ENCODE results near the gene PEAR1.

DNA sequence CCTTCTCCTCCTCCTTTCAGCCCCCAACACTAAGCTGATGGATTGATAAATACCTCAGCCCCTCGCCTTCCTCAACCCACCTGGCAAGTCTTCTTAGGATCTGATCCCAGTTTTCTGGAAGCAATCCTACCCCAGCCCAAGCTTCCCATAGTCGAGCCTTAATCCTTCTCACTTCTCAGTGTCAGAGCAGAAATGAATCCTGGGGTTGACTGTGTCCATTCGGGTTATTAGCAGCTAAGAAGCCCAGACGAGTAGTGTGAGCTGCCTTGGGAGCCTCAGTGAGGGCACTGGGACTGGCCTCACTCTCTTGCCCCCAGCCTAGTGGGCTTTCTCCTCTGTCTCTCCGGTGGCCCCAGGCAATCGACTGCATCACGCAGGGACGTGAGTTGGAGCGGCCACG lies 12.4 kb upstream of the PEAR1 start:
- TF ChIP-seq, protein P1, sequence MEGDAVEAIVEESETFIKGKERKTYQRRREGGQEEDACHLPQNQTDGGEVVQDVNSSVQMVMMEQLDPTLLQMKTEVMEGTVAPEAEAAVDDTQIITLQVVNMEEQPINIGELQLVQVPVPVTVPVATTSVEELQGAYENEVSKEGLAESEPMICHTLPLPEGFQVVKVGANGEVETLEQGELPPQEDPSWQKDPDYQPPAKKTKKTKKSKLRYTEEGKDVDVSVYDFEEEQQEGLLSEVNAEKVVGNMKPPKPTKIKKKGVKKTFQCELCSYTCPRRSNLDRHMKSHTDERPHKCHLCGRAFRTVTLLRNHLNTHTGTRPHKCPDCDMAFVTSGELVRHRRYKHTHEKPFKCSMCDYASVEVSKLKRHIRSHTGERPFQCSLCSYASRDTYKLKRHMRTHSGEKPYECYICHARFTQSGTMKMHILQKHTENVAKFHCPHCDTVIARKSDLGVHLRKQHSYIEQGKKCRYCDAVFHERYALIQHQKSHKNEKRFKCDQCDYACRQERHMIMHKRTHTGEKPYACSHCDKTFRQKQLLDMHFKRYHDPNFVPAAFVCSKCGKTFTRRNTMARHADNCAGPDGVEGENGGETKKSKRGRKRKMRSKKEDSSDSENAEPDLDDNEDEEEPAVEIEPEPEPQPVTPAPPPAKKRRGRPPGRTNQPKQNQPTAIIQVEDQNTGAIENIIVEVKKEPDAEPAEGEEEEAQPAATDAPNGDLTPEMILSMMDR (IDR thresholded peaks at IDR 0.05) = no peak
- TF ChIP-seq POLR2A (IDR thresholded peaks at IDR 0.05) (no peak), EP300 (IDR thresholded peaks at IDR 0.05) (no peak)
